ENCODE data around the gene PRKG1.
"Not testable (repeated sequence)": the region's sequence is repeated elsewhere in the genome, so short reads cannot be mapped to it uniquely, and the experiment has no call there.

PRKG1 gene

DNA sequence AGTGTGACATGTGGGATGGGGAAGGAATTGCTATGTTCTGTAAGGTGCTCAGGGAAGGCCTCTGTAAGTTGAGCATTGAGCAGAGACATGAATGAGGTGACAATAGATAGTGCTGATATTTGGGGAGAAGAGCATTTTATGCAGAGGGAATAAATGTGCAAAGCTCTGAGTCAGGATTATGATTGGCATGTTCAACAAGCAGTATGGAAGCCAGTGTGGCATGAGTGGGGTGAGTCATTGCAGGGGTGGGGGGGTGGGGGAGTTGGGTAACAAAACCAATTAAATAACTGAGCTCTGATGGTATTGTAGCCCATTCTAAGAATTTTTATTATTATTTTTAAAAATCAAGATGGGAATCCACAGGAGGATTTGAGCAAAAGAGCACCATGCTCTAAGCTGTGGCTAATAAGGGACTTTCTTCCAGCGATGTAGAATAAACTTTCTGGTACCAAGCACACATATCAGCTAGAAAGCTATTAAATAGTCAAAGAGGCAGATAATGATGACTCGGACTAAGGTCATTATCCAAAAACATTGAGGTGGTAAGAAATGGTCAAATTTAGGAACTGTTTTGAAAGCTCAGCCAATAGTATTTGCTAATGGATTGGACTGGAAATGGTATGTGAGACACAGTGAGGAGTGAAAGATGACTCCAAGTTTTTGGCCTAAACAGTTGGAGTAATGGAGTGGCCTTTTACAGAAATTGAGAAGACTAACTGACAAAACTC, 96.4 kb downstream of the PRKG1 start:
- no peak for DNase-seq (ENCODE audit: low read depth in 2 of 2)

DNA sequence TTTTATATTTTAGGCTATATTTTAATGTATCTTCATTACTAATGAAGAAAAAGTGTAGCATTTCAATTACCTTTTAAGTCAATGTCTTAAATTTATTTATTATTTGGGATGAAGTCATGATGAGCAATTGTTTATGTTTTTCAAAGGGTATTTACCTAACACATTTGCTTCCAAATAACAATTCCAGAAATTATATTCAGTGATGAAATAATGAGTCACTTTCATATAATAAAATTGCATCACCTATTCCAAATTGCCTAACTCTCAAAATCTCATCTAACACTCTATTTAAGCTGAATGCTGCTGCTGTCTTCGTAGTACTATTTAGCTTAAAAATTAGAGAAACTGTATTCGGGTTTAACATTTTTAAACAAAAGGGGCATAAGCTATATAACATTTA, 97.7 kb downstream of the PRKG1 start:
- DNase-seq (ENCODE audit: low read depth in 2 of 2): no peak

DNA sequence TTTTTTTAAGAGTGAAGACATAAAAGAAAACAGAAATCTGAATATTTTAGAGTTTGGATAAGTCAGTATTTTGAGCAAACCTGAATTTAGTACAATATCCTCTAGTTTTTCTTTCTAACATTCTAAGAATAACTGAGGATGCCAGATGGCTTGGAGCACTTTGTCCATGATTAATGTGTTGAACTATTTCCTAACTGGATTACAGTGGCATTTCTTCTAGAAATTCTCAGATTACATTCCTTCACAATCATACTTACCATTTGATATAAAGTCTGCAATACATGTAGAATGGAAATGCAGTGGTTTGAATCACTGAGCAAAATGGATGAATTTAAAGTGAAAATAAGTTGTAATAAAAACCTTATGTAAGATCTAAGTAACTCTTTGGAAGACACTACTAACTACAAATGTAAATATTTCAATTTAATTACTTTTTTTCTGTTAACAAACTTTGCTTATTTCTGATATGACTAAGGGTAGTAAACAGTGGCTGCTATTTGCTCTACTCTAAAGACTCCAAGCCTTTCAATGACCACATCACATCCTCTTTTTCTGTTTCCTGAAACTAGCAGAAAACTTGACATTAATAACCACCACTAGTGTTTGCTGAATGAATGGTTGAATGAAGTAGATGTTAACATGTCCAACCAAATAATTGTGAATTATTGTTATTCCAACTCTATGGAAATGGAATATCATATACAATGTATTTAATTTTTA, 102.8 kb downstream of the PRKG1 start:
- no peak for DNase-seq (ENCODE audit: low read depth in 2 of 2)

DNA sequence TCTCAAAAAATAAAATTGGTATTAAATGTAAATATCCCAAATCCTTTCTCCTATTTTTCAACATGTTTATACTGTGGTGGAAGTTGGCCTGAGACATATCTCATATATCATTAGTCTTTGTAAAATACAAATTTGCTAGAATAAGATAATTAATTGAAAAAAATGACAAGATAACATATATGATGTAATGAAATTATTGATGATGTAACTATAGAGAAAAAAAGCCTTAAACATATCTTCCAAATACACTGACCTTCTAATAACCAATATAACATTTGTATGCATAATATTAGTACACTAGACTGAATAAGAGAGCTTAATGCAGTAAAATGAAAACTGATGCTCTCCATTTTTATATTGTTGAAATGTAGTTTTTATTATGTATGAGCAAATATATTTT, 104.3 kb downstream of the PRKG1 start:
- DNase-seq (ENCODE audit: low read depth in 2 of 2): no peak

DNA sequence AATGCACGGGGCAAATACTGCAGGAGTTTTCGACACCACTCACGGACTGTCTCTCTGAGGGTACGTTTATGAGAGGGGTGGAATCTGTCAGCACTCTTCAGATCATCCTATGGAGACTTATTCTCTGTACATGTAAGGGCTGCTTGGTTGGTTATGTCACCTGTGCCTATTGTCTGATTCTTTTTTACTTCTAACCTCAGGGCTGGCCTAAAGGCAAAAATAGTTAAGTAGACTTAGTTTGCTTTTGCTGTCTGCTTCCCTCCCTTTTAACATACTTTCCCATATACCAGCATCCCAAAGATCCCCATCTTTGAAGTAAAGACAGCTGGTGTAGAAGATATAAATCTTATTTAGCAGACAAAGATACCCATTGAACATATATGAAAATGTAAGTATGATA, 105.9 kb downstream of the PRKG1 start:
- no peak for DNase-seq (ENCODE audit: low read depth in 2 of 2)

DNA sequence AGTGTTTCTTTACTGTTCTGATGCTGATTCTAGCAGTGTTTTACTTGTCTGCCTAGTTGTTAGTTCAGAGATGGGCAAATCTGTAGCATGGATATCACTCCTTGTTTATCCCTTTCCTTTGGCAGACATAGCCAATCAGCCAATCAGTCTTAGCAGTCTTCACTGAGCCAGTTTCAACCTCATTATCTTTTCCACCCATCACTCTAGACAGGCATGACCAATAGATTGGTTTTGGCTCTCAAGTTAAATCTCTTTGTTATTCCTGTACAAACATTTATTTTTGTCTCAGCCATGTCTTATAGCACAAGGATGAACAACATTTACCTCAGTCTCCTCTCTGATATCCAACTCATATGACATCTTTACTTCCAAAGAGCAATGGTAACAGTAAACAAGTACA, 109.5 kb downstream of the PRKG1 start:
- DNase-seq (ENCODE audit: low read depth in 2 of 2): no peak

DNA sequence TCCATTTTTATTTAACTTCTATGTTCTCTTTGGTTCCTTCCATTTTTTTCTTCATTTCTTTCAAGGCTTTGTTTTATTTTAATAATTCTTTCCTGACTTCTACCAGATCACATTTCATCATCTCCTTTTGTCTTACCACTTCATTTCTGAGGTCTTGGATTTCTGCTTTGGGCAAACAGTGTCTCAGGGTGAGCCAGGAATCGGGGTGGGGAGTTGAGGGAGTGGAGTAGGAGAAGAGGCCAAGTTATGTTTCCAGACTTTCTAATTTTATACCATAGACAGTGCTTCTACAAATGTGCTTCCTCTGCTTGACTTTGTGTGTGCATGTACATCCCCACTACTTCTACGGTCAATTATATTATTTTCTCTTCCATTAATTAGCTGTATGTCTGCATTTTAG, 112.1 kb downstream of the PRKG1 start:
- no peak for DNase-seq (ENCODE audit: low read depth in 2 of 2)

DNA sequence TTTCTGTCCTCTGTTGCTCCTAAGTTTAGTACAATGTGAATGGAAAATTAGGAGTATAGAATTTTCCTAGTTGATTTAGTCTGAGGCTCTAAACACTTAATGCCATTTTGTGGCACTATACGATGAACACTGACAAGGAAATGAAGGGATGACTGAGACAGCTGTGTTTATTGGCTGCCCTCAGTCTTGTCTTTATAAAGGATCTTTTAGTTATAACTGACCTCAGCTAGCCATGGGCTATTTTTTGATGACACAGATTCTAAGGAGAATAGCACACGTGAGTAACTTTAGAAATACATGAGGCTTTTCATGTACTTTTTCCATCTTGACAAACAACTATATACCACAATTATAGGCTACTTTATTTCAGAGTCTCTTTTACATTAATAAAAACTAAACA, 113.7 kb downstream of the PRKG1 start:
- no peak for DNase-seq (ENCODE audit: low read depth in 2 of 2)

DNA sequence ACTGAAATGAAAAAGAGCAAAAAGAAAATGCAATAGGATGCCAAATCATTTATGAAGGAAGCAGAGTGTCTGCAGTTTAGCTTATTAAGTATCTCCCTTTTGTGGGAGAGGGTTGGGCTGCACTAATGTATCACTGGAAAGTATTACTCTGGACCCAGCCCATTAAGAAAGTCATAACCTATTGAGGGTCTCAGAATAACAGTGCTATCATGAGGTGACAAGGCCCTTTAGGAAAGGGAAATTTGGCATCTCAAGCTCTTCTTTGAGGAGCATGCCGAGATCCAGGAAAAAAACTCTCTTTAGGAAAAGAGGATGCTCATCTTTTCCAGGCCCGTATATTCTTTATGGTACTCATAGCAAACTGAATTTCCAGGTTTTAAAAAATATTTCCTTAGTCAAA, 114.6 kb downstream of the PRKG1 start:
- no peak for DNase-seq (ENCODE audit: low read depth in 2 of 2)

DNA sequence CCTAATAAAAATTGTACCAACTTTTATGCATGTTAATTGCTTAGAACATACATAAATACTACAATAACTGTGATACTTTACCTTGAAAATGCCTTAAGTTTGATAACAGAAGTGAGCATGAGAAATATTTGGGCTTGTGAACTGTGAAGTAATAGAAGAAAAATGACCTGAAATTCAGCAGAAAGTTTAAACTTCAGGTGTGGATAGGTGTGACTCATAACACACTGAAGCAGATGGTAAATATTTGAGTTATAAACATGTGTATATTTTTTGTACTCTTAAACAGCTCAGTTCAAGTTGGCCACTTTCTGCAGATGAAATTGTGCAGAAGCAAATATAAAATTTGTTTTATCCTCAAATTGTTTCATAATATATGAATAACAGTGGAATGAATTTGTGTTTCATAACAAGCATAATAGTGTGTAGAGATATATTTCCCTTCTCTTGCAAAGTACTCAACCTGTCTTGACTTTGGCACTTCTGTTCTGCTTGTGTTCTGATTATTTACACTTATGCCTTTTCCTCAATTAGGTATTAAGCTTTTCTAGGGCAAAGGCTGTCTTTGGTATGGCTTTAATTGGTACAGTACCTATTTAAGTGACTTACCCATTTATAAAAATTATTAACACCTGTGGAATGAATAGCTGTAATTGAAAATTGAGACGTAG, 122.4 kb downstream of the PRKG1 start:
- no peak for DNase-seq (ENCODE audit: low read depth in 2 of 2)

DNA sequence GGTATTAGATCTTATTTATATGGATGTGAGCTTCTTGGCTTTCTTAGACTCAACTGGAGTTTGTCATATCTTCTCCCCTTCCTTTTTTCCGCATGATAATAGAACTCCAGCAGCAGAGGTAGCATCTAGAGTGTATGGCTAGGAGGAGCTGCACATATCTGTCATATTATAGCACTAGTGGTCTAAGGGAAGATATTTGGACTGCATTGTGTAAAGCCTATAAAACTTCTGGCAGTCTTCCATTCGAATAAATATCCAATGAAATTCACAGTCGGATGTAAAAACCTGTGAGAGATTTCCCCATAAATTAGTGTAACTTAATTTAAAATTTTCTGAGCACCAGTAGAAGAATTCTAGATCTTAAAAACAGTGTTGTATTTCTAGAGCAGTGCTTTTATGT, 123.9 kb downstream of the PRKG1 start:
- no peak for DNase-seq (ENCODE audit: low read depth in 2 of 2)

DNA sequence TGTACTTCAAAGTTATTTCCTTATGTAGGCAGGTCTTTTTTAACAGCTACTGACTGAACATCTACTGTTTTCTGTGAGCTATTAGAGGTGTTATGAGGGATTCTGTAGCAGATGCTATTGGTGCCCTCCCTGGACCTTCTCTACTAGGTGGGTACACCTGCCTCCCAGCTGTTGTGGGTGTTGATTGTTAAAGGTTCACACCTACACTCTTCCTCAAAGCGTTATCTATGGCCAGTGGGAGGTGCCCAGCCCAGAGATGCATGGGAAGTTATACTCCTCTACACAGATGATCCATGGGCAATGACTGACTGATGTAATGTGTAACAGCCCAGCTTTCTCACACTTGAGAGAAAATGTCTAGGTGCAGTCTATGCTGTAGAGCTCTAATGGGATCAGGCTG, 127.7 kb downstream of the PRKG1 start:
- DNase-seq (ENCODE audit: low read depth in 2 of 2): no peak

DNA sequence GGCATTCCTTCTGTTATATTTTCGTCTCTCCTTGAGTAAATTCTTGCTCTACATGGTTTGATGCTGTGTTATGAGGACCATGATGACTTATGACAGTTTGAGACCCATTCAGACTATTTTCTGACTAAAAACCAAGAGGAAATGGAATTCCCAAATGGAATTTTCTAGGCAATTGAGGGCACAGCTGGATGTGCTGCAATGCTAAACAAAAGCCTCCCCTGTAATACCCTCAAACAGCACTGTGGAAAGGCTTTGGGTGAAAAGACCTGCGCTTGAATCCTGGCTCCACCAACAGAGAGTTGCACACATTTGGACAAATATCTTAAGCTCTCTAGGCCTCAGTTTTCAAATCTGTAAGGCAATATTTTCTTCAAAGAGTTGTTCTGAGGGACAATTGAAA, 129.1 kb downstream of the PRKG1 start:
- no peak for DNase-seq (ENCODE audit: low read depth in 2 of 2)

DNA sequence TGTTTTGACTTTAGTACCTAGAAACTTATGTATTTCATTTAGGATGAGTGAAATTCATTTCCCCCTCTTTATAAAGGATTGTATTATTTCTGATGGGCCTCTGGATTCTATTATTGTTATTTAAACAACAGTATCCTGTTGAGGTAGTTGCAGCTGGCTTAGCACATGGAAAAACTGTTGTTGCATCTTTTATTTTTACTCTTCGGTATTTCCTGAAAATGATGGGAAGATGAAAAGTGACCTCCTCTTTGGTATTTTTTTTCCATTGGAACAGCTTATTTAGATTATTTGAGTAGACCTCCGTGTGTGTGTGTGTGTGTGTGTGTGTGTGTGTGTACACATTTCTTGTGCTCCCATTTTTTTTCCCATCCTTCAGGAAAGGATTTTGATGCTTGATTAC, 129.8 kb downstream of the PRKG1 start:
- DNase-seq (ENCODE audit: low read depth in 2 of 2): no peak

DNA sequence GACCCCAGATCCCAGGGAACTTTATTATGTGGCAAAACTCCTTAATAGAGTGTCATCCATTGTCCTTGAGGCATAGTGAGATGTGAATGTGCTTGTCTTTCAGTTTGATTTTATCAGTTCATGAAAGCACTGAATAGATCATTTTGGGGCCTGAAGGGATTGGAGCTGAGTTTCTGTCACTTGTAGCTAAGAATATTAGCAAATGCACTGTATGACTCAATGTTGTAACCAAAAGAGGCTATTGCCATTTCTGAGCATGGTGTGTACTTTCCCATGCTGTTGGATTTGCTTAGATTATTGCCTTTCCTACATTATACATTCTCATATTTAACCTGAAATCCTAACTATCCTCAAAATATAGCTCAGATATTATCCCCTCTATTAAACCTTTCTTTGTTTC, 130.4 kb downstream of the PRKG1 start:
- no peak for DNase-seq (ENCODE audit: low read depth in 2 of 2)

DNA sequence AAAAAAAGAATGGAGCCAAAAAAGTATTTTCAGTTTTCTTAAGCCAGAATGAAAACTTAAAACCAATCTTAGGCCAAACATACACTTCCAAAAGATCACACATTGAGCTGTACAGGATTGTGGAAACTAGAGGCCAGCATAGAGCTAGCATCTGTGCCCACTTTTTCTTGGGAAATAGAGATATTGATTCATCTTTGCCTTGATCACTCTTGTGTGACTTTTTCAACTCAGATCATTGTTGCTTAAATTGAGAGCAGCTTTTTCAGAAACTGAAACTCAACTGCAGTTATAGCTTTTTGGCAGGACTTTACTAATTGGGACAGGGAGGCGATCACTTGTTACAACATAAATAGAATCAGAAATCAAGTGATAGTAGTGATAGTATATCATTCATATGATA, 132.2 kb downstream of the PRKG1 start:
- no peak for DNase-seq (ENCODE audit: low read depth in 2 of 2)

DNA sequence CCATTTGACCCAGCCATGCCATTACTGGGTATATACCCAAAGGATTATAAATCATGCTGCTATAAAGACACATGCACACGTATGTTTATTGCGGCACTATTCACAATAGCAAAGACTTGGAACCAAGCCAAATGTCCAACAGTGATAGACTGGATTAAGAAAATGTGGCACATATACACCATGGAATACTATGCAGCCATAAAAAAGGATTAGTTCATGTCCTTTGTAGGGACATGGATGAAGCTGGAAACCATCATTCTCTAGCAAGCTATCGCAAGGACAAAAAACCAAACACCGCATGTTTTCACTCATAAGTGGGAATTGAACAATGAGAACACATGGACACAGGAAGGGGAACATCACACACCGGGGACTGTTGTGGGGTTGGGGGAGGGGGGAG, 138.7 kb downstream of the PRKG1 start:
- not testable (repeated sequence) for DNase-seq (ENCODE audit: low read depth in 2 of 2)

DNA sequence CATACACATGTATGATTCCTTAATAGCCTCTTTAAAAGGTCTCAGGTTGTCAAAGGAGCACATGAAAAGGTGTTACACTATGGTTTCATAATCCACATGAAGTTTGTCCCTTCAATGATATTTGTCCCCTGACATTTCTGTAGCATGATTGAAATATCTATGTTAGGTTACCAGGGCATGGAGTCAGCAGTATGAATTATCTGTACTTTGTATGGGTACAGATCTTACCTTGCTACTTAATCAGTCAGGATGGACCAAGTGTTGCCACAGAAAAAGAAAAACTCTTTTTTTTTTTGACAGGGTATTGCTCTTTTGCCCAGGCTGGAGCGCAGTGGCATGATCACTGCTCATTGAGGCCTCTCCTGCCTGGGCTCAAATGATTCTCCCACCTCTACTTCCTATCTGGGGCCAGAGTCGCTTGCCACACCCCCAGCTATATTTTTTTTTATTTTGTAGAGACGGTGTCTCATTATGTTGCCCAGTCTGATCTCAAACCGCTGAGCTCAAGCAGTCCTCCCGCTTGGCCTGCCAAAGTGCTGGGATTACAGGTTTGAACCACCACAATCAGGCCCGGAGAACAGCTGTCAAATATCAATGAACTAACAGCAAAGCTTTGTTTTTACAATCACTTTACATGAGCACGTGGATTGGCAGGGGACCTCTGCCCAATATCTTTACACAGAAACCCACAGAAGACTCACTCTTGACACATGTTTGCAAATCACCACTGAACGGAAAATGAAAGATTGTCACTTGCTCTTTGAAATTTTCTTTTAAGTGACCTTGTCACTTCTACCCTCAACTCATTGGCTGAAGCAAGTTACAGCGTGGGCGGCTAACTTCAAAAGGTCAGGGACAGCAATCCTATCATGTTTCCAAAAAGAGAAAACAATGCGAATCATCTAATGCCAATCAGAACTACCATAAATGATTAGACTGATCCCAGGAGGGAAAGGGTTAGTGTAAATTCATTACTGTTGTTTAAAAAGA, 140.2 kb downstream of the PRKG1 start:
- no peak for DNase-seq (ENCODE audit: low read depth in 2 of 2)

DNA sequence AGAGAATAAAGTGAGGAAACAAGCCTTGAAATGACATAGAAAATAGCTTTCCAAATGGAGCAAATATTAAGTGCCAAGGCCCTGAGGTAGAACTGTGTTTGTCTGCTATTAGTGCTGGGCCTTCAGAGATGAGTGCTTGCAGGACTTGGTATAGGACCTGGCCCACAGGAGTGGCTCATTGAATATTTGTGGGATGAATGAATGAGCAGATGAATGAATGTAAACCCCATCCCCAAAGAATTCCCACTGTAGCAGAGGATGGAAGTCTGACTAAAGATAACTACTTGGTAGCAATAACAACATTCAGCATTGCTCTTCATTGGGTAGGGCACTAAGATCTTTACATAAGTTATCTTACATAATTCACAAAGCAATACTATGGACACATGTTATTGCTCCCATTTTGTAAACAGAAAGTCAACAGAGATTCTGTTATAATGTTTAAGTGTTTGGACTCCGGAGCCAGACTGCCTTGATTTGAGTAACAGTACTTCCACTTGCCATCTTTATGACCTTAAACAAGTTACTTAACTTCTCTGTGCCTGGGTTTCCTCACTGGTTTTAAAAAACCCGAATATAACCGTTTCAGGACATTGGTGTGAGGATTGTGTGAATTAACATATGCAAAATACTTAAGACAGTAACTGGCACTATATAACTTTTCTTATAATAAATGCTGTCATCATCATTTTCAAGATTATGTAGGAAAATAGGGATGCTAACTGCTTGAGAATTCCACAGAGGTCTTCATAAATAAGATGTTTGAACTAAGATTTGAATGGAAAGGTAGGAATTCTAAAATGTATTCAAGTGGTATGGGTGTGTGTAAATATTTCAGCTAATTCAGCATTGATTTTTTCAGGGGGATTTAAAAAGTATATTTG, 141.9 kb downstream of the PRKG1 start:
- DNase-seq (ENCODE audit: low read depth in 2 of 2): no peak

DNA sequence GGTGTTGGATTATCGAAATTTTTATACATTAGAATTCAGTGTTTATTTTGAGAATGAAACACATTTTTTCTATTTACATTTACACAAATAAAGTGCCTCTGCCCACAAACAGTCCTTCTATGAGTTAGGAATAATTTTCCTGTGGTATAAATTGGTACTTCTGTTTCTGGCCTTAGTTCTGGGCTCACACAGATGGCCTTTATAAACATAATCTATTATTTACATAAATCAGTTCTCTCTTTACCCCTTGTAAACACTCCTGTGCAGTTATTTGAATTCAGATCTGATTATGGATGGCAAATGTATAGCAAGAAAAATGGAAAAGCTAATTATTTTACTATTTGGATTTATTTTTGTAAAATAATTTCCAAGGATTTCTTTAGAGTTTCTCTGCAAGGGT, 143.2 kb downstream of the PRKG1 start:
- DNase-seq (ENCODE audit: low read depth in 2 of 2): no peak

DNA sequence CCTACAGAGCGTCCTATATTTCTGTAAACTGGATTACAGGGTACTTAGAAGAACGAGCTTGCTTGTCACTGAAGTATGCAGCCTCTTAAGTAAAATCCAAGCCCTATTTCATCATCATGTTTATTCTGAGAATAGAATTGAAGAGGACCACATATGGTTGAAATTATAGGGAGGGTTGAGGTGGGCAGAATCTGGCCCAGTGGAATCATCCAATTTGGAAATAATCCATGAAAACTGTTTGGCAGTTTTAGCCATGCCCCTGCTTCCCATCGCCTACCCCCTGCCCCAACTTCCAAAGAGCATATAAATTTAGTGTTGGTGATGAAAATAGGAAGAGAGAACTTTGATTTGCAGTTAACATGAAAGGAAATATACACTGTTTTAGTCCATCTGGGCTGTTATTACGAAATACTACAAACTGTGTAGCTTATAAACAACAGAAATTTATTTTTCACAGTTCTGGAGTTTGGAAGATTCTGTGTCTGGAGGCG, 150.4 kb downstream of the PRKG1 start:
- no peak for DNase-seq (ENCODE audit: low read depth in 2 of 2)

Data from stimulated activated CD4-positive, alpha-beta T cell treated with anti-CD3 and anti-CD28 coated beads, Interleukin-15, amount 100 ng/mL, for 48 hours (primary cell).